Measurements from ENCODE around the gene TMEM132A. TPM values are rescaled to one million over a fixed set of nuclear protein-coding genes. Genes with fewer than 3 reads are reported as not detected.

TMEM132A gene
- total RNA-seq, 1 donor from 2014 or later: 287 TPM

- no peak for DNase-seq (ENCODE audit: low read depth)
- H3K4me3 ChIP-seq (ENCODE audit: low read depth, low read length): no peak overlapping the region
- no peak for TF ChIP-seq CTCF (conservative IDR thresholded peaks at IDR 0.05; ENCODE audit: low read depth, low read length)
Observed at GRCh38 chr11:60985501-60985900, 61.2 kb downstream of the TMEM132A start.

- no peak overlapping the region for H3K4me3 ChIP-seq (ENCODE audit: low read depth, low read length)
- no peak for DNase-seq (ENCODE audit: low read depth)
- no peak for TF ChIP-seq CTCF (conservative IDR thresholded peaks at IDR 0.05; ENCODE audit: low read depth, low read length)
Observed at GRCh38 chr11:60985991-60986915, 62.0 kb downstream of the TMEM132A start.

Other genes with a start within 250 kb of the TMEM132A start
- not detected in 2 replicates for gene MS4A8, start 224.8 kb upstream of the TMEM132A start, total RNA-seq
- not detected in 2 replicates for gene MS4A18, start 199.7 kb upstream of the TMEM132A start, total RNA-seq
- not detected in 2 replicates for gene MS4A15, start 167.6 kb upstream of the TMEM132A start, total RNA-seq
- gene MS4A10, start 139.1 kb upstream of the TMEM132A start, total RNA-seq: not detected in 2 replicates
- gene CCDC86, start 82.3 kb upstream of the TMEM132A start, total RNA-seq: 38.6 and 61.5 TPM in 2 replicates
- 0.29 TPM in 1 of 2 replicates, not detected in the other for gene PTGDR2, start 68.5 kb upstream of the TMEM132A start, total RNA-seq
- not detected in 2 replicates for gene ZP1, start 56.9 kb upstream of the TMEM132A start, total RNA-seq
- 73.2 and 159 TPM in 2 replicates for gene PRPF19, start 17.9 kb upstream of the TMEM132A start, total RNA-seq
- gene TMEM109, start 10.3 kb upstream of the TMEM132A start, total RNA-seq: 95.4 and 119 TPM in 2 replicates
- gene SLC15A3, start 27.7 kb downstream of the TMEM132A start, total RNA-seq: 0.43 and 0.86 TPM in 2 replicates
- gene CD6, start 47.2 kb downstream of the TMEM132A start, total RNA-seq: 0.23 TPM in 1 of 2 replicates, not detected in the other
- not detected in 2 replicates for gene CD5, start 178.0 kb downstream of the TMEM132A start, total RNA-seq
- 15.7 and 21.5 TPM in 2 replicates for gene VPS37C, start 237.0 kb downstream of the TMEM132A start, total RNA-seq

Measured in epithelial cell of proximal tubule (primary cell).